Astrocyte of the cerebellum (primary cell): Measurements from ENCODE around the gene TRIM8.

Source experiments
- DNase-seq: peaks from one replicate; pipeline ENCODE4 v3.0.0-alpha.2; 2011; ENCODE audit warnings: low read depth
- H3K4me3 ChIP-seq: 2 replicates; pipeline ENCODE4 v1.5.1; 2011; ENCODE audit warnings: mild to moderate bottlenecking, low read depth, low read length, moderate library complexity
- CTCF ChIP-seq: IDR thresholded peaks from 2 replicates; pipeline ENCODE4 v1.5.1; 2012; ENCODE audit warnings: low read length, low read depth, moderate library complexity, mild to moderate bottlenecking; ENCODE audit errors: missing control alignments
- in situ Hi-C: cut with HindIII; loops from 2 replicates; pipeline ENCODE4 v1.10.0; 2017; ENCODE audit warnings: low sequenced_read_pairs

The TRIM8 gene

GRCh38 chr10:102643336-102644065 is 778 bp upstream of the TRIM8 start:
- H3K4me3 ChIP-seq, result peak overlapping the region; percentile 83
- DNase-seq, result no peak
- in situ Hi-C loops, result no loop called here
- no peak for TF ChIP-seq CTCF

- in situ Hi-C loops, result no loop called here
- DNase-seq, result no peak
- peak; percentile 54 for TF ChIP-seq CTCF
- peak overlapping the region; percentile 83 for H3K4me3 ChIP-seq
Observed at GRCh38 chr10:102644646-102645387, 538 bp downstream of the TRIM8 start.

- in situ Hi-C loops, result no loop called here
- H3K4me3 ChIP-seq, result peak overlapping the region; percentile 83
- DNase-seq, result no peak
- TF ChIP-seq CTCF, result no peak
Observed at GRCh38 chr10:102645388-102645740, 1.1 kb downstream of the TRIM8 start.

- TF ChIP-seq CTCF, result no peak
- H3K4me3 ChIP-seq, result peak overlapping the region; percentile 83
- DNase-seq, result peak; percentile 71
- in situ Hi-C loops, result no loop called here
Observed at GRCh38 chr10:102645741-102646609, 1.7 kb downstream of the TRIM8 start.

- in situ Hi-C loops, result no loop called here
- no peak for DNase-seq
- peak overlapping the region; percentile 83 for H3K4me3 ChIP-seq
- no peak for TF ChIP-seq CTCF
Observed at GRCh38 chr10:102646610-102647442, 2.5 kb downstream of the TRIM8 start.
